Activated naive CD4-positive, alpha-beta T cell treated with anti-CD3 and anti-CD28 coated beads, Interleukin-2, amount 50 U/mL, for 72 hours (primary cell): ENCODE results near the gene APBB3. TPM values are rescaled to one million over a fixed set of nuclear protein-coding genes. Genes with fewer than 3 reads are reported as not detected.
"Not testable (repeated sequence)": the region's sequence is repeated elsewhere in the genome, so short reads cannot be mapped to it uniquely, and the experiment has no call there.

Experiments used
- ATAC-seq, 2 donors: fragments of 150-1000 bp; cut with Tn5 transposase; 2 replicates each; pipeline ENCODE4 v1.10.0; 2021; ENCODE audit warnings: mild to moderate bottlenecking in 2 of 2, moderate library complexity in 2 of 2
- DNase-seq, 2 donors: peaks; one replicate each; pipeline ENCODE4 v3.0.0; 2021 to 2022; ENCODE audit warnings: low spot score in 2 of 2
- H3K27ac Mint-ChIP-seq, 2 donors: one replicate each; pipeline ENCODE4 v1.8.0; 2022; ENCODE audit warnings: mild to moderate bottlenecking in 2 of 2, mixed read lengths in 2 of 2
- H3K36me3 Mint-ChIP-seq, 2 donors: one replicate each; pipeline ENCODE4 v1.8.0; 2022; ENCODE audit warnings: mixed read lengths in 2 of 2
- H3K9me3 Mint-ChIP-seq, 2 donors: one replicate each; pipeline ENCODE4 v1.8.0; 2022; ENCODE audit warnings: mixed read lengths in 2 of 2
- total RNA-seq, 2 donors: library from RNA; stranded (reverse); gene quantifications; one replicate each; pipeline ENCODE4 v1.2.3, GENCODE V29; 2022

The APBB3 gene
- total RNA-seq, 2 donors from 2014 or later: 36.6 to 38.1 TPM

- ATAC-seq: no peak
- peaks cover 0 to 3% of the 10 kb centered on the region in 2 donors for H3K9me3 Mint-ChIP-seq
- no peaks in the 10 kb centered on the region for H3K36me3 Mint-ChIP-seq
- H3K27ac Mint-ChIP-seq: no peak overlapping the region
- DNase-seq: no peak
Observed at GRCh38 chr5:140588311-140589070, 24.1 kb upstream of the APBB3 start.

- Mint-ChIP-seq H3K36me3 (peaks cover 0 to 8% of the 10 kb centered on the region in 2 donors), H3K9me3 (peaks cover 0 to 3% of the 10 kb centered on the region in 2 donors), H3K27ac (no peak overlapping the region)
- DNase-seq: no peak
- no peak for ATAC-seq
Observed at GRCh38 chr5:140587495-140587894, 23.1 kb upstream of the APBB3 start.

- not testable (repeated sequence) for H3K36me3 Mint-ChIP-seq, H3K9me3 Mint-ChIP-seq, DNase-seq, ATAC-seq
- H3K27ac Mint-ChIP-seq: peak overlapping the region in 1 of 2 donors; percentile 51
Observed at GRCh38 chr5:140579188-140579747, 14.9 kb upstream of the APBB3 start.

GRCh38 chr5:140576776-140577201 lies 12.4 kb upstream of the APBB3 start:
- ATAC-seq (peak; percentile 54 to 55), DNase-seq (no peak)
- H3K27ac Mint-ChIP-seq: peak overlapping the region in 1 of 2 donors; percentile 41
- no peaks in the 10 kb centered on the region for H3K9me3 Mint-ChIP-seq
- H3K36me3 Mint-ChIP-seq: no peaks in the 10 kb centered on the region

- Mint-ChIP-seq H3K36me3 (no peaks in the 10 kb centered on the region), H3K27ac (peak overlapping the region in 1 of 2 donors; percentile 36), H3K9me3 (no peaks in the 10 kb centered on the region)
- DNase-seq (no peak), ATAC-seq (no peak)
Observed at GRCh38 chr5:140575309-140575708, 10.9 kb upstream of the APBB3 start.

- ATAC-seq (no peak), DNase-seq (no peak)
- Mint-ChIP-seq H3K27ac (no peak overlapping the region), H3K9me3 (no peaks in the 10 kb centered on the region), H3K36me3 (no peaks in the 10 kb centered on the region)
Observed at GRCh38 chr5:140574165-140574564, 9.8 kb upstream of the APBB3 start.

GRCh38 chr5:140573683-140574082 lies 9.3 kb upstream of the APBB3 start:
- no peak for ATAC-seq
- Mint-ChIP-seq H3K36me3 (peaks cover 0 to 2% of the 10 kb centered on the region in 2 donors), H3K9me3 (no peaks in the 10 kb centered on the region), H3K27ac (no peak overlapping the region)
- no peak for DNase-seq

- H3K36me3 Mint-ChIP-seq: peaks cover 17 to 26% of the 10 kb centered on the region in 2 donors
- no peak overlapping the region for H3K27ac Mint-ChIP-seq
Observed at GRCh38 chr5:140571105-140571504, 6.7 kb upstream of the APBB3 start.

GRCh38 chr5:140570488-140570887 lies 6.1 kb upstream of the APBB3 start:
- Mint-ChIP-seq H3K27ac (peak overlapping the region; percentile 89 to 97), H3K9me3 (no peaks in the 10 kb centered on the region), H3K36me3 (peaks cover 22 to 31% of the 10 kb centered on the region in 2 donors)
- DNase-seq: no peak
- ATAC-seq: no peak

More at GRCh38 chr5:140571105-140571504, 6.7 kb upstream of the APBB3 start:
- ATAC-seq (no peak), DNase-seq (no peak)
- no peaks in the 10 kb centered on the region for H3K9me3 Mint-ChIP-seq

- no peak for DNase-seq
- peaks cover 26 to 35% of the 10 kb centered on the region in 2 donors for H3K36me3 Mint-ChIP-seq
- no peak for ATAC-seq
- peak overlapping the region; percentile 89 to 97 for H3K27ac Mint-ChIP-seq
- H3K9me3 Mint-ChIP-seq: no peaks in the 10 kb centered on the region
Observed at GRCh38 chr5:140570058-140570457, 5.7 kb upstream of the APBB3 start.

GRCh38 chr5:140569197-140569596 lies 4.8 kb upstream of the APBB3 start:
- ATAC-seq (no peak), DNase-seq (no peak)
- peak overlapping the region; percentile 89 to 97 for H3K27ac Mint-ChIP-seq
- H3K36me3 Mint-ChIP-seq: peaks cover 32 to 42% of the 10 kb centered on the region in 2 donors
- no peaks in the 10 kb centered on the region for H3K9me3 Mint-ChIP-seq

GRCh38 chr5:140568443-140569063 lies 4.2 kb upstream of the APBB3 start:
- Mint-ChIP-seq H3K9me3 (no peaks in the 10 kb centered on the region), H3K36me3 (peaks cover 32 to 42% of the 10 kb centered on the region in 2 donors), H3K27ac (peak overlapping the region; percentile 89 to 97)
- DNase-seq (no peak), ATAC-seq (no peak)

- DNase-seq: no peak
- no peak for ATAC-seq
- Mint-ChIP-seq H3K9me3 (no peaks in the 10 kb centered on the region), H3K27ac (peak overlapping the region; percentile 89 to 90), H3K36me3 (peaks cover 32 to 42% of the 10 kb centered on the region in 2 donors)
Observed at GRCh38 chr5:140567871-140568270, 3.5 kb upstream of the APBB3 start.

- Mint-ChIP-seq H3K27ac (peak overlapping the region; percentile 89 to 90), H3K36me3 (peaks cover 32 to 42% of the 10 kb centered on the region in 2 donors), H3K9me3 (no peaks in the 10 kb centered on the region)
- ATAC-seq: no peak
- DNase-seq: no peak
Observed at GRCh38 chr5:140567136-140567818, 2.9 kb upstream of the APBB3 start.

- no peak for DNase-seq
- H3K9me3 Mint-ChIP-seq: no peaks in the 10 kb centered on the region
- no peak for ATAC-seq
- H3K36me3 Mint-ChIP-seq: peaks cover 32 to 42% of the 10 kb centered on the region in 2 donors
- peak overlapping the region; percentile 65 to 90 for H3K27ac Mint-ChIP-seq
Observed at GRCh38 chr5:140566665-140567064, 2.3 kb upstream of the APBB3 start.

GRCh38 chr5:140565780-140566095 lies 1.3 kb upstream of the APBB3 start:
- peak overlapping the region; percentile 98 for H3K27ac Mint-ChIP-seq

More at GRCh38 chr5:140565780-140566095, 1.3 kb upstream of the APBB3 start:
- no peaks in the 10 kb centered on the region for H3K9me3 Mint-ChIP-seq
- H3K36me3 Mint-ChIP-seq: peaks cover 32 to 42% of the 10 kb centered on the region in 2 donors
- ATAC-seq: no peak
- no peak for DNase-seq
